Smooth muscle cell (in vitro differentiated cells): ENCODE measurements around the gene FHIT. TPM values are rescaled to one million over a fixed set of nuclear protein-coding genes. Genes with fewer than 3 reads are reported as not detected.

ENCODE experiments used
- DNase-seq: peaks from one replicate; lab custom pipeline; 2025; ENCODE audit not compliant: unreplicated experiment; lab: John Stamatoyannopoulos, UW
- H2AFZ ChIP-seq: fragments of 200-600 bp; sonication (generic); 2 replicates; pipeline ENCODE4 v1.6.0; 2016; ENCODE audit warnings: antibody characterized with exemption, low read depth, mild to moderate bottlenecking
- H3F3A ChIP-seq: fragments of 200-600 bp; sonication (generic); 2 replicates; pipeline ENCODE4 v1.6.0; 2017; ENCODE audit warnings: antibody characterized with exemption, low read depth
- H3K27ac ChIP-seq: fragments of 200-600 bp; sonication (generic); 2 replicates; pipeline ENCODE4 v1.5.1; 2016; ENCODE audit warnings: low read depth, mild to moderate bottlenecking
- H3K27me3 ChIP-seq: fragments of 200-600 bp; sonication (generic); 2 replicates; pipeline ENCODE4 v1.6.1; 2016; ENCODE audit warnings: low read depth, mild to moderate bottlenecking
- H3K36me3 ChIP-seq: fragments of 200-600 bp; sonication (generic); 2 replicates; pipeline ENCODE4 v1.5.1; 2016; ENCODE audit warnings: low read depth
- H3K4me1 ChIP-seq: fragments of 200-600 bp; sonication (generic); 2 replicates; pipeline ENCODE4 v1.5.1; 2016; ENCODE audit warnings: low read depth
- H3K4me2 ChIP-seq: fragments of 200-600 bp; sonication (generic); 2 replicates; pipeline ENCODE4 v1.6.0; 2016; ENCODE audit warnings: mild to moderate bottlenecking
- H3K4me3 ChIP-seq: fragments of 200-600 bp; sonication (generic); 2 replicates; pipeline ENCODE4 v1.5.1; 2016; ENCODE audit warnings: mild to moderate bottlenecking
- H3K79me2 ChIP-seq: fragments of 200-600 bp; sonication (generic); 2 replicates; pipeline ENCODE4 v1.6.0; 2016; ENCODE audit warnings: low read depth, mild to moderate bottlenecking
- H3K9ac ChIP-seq: fragments of 200-600 bp; sonication (generic); 2 replicates; pipeline ENCODE4 v1.6.0; 2016; ENCODE audit warnings: low read depth
- H3K9me3 ChIP-seq: fragments of 200-600 bp; sonication (generic); replicated peaks from 2 replicates; pipeline ENCODE4 v1.5.1; 2016; ENCODE audit warnings: low read depth
- H4K20me1 ChIP-seq: fragments of 200-600 bp; sonication (generic); 2 replicates; pipeline ENCODE4 v1.6.0; 2016; ENCODE audit warnings: low read depth
- CTCF ChIP-seq: fragments of 200-600 bp; sonication (generic); IDR thresholded peaks from 2 replicates; pipeline ENCODE4 v1.5.1; 2017; ENCODE audit warnings: borderline replicate concordance, mild to moderate bottlenecking, antibody characterized with exemption; ENCODE audit not compliant: insufficient read depth, poor library complexity, severe bottlenecking
- WGBS: methylation state at CpG from one replicate; pipeline ENCODE4 v1.1.7; 2016; ENCODE audit warnings: low lambda C conversion rate; 5-methylcytosine and 5-hydroxymethylcytosine counted together
- polyA plus RNA-seq: library from polyadenylated mRNA; unstranded; fragments of >200 nt; fragmentation: Nextera tagmentation; extraction: Ambion mirVana; gene quantifications from 2 replicates; pipeline ENCODE4 v1.2.1, GENCODE V29; 2016
- total RNA-seq: library from RNA; depleted of rRNA; stranded (reverse); fragments of >200 nt; gene quantifications from 2 replicates; pipeline ENCODE4 v1.2.3, GENCODE V29; 2014

Gene FHIT
- total and polyA plus RNA-seq, 2 experiments from 2014 or later, result 5.9 to 6.7 TPM

GRCh38 chr3:59877263-59878037 is 1373.8 kb downstream of the FHIT start:
- Histone ChIP-seq H3K9me3 (no peaks in the 10 kb centered on the region), H3K36me3 (no peaks in the 10 kb centered on the region), H4K20me1 (no peaks in the 10 kb centered on the region), H2AFZ (no peak overlapping the region), H3K4me1 (no peaks in the 10 kb centered on the region), H3K9ac (no peak overlapping the region), H3K4me2 (no peak overlapping the region), H3K27me3 (no peaks in the 10 kb centered on the region), H3K4me3 (no peak overlapping the region), H3K27ac (no peak overlapping the region), H3F3A (no peaks in the 10 kb centered on the region), H3K79me2 (no peaks in the 10 kb centered on the region)
- DNase-seq, result no peak
- TF ChIP-seq CTCF, result no peak
- WGBS, result 37% methylated on average over 2 of the region's 2 CpGs

DNA sequence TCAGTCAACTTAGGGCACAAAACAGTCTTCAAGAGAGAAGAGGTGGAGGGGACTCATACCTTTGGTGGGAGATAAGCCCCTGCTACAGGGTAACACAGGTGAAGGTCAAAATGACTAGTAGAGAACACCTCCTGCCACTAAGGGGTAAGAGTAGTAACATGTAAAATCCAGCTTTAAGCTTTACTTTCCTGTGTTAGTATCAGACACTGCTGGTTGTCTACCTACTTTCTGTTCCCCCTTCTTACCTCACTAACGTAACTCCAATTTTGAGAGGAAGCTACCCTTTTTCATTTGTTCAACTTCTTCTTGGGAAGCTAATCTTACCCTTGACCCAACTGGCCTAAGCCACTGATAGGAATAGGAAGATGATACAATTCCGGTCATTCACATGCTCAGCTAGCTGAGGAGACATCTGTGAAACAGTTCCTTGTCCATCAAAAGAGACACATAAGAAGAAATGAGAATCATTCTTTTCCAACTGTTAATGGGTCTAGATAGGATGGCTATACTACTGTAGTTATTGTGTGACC is 1374.7 kb downstream of the FHIT start:
- TF ChIP-seq CTCF, result no peak
- H3K4me3 ChIP-seq, result no peak overlapping the region
- H3K27me3 ChIP-seq, result no peaks in the 10 kb centered on the region
- H3K79me2 ChIP-seq, result no peaks in the 10 kb centered on the region
- no peak overlapping the region for H2AFZ ChIP-seq
- no peak overlapping the region for H3K4me2 ChIP-seq
- no peaks in the 10 kb centered on the region for H4K20me1 ChIP-seq
- no peaks in the 10 kb centered on the region for H3K4me1 ChIP-seq
- DNase-seq, result no peak
- 96% methylated on average over 2 of the region's 2 CpGs for WGBS
- H3K27ac ChIP-seq, result no peak overlapping the region
- no peaks in the 10 kb centered on the region for H3K36me3 ChIP-seq
- H3K9ac ChIP-seq, result no peak overlapping the region
- H3K9me3 ChIP-seq, result no peaks in the 10 kb centered on the region
- no peaks in the 10 kb centered on the region for H3F3A ChIP-seq

- Histone ChIP-seq H3K4me1 (no peaks in the 10 kb centered on the region), H3K27ac (no peak overlapping the region), H3F3A (no peaks in the 10 kb centered on the region), H3K27me3 (no peaks in the 10 kb centered on the region), H3K4me3 (no peak overlapping the region), H3K79me2 (no peaks in the 10 kb centered on the region), H3K36me3 (no peaks in the 10 kb centered on the region), H3K9ac (no peak overlapping the region), H3K4me2 (no peak overlapping the region), H3K9me3 (no peaks in the 10 kb centered on the region), H4K20me1 (no peaks in the 10 kb centered on the region), H2AFZ (no peak overlapping the region)
- no peak for DNase-seq
- no peak for TF ChIP-seq CTCF
- WGBS, result 77% methylated on average over 8 of the region's 8 CpGs
Observed at GRCh38 chr3:59873576-59874230, 1377.5 kb downstream of the FHIT start.
